ENCODE results near the gene LTBP3. TPM values are rescaled to one million over a fixed set of nuclear protein-coding genes. Genes with fewer than 3 reads are reported as not detected.

LTBP3 gene
- polyA plus RNA-seq, 1 experiment: 77.7 TPM

DNA sequence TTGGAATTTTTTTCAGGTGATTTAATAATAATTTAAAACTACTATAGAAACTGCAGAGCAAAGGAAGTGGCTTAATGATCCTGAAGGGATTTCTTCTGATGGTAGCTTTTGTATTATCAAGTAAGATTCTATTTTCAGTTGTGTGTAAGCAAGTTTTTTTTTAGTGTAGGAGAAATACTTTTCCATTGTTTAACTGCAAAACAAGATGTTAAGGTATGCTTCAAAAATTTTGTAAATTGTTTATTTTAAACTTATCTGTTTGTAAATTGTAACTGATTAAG is 55.9 kb downstream of the LTBP3 start:
- DNase-seq (ENCODE audit: low read depth): no peak
- H3K27me3 ChIP-seq (ENCODE audit: control insufficient read depth, insufficient read depth, low read length): no peaks in the 10 kb centered on the region
- peak overlapping the region; percentile 76 for H3K4me3 ChIP-seq (ENCODE audit: low read depth, low read length)
- H3K36me3 ChIP-seq (ENCODE audit: control insufficient read depth, insufficient read depth, low read length): peaks cover 19% of the 10 kb centered on the region
- no peak for TF ChIP-seq CTCF (IDR thresholded peaks at IDR 0.05; ENCODE audit: insufficient read depth, low read depth, low read length)
- POLR2A ChIA-PET: interaction anchor here (0.6 to 8.3 kb wide), 14 partner anchors 10 to 492 kb away, joined by 3 to 204 read pairs (median 7); partner anchors contain the start of gene NEAT1
- CTCF ChIA-PET: interaction anchor here (0.6 to 1.2 kb wide), 5 partner anchors 30 to 765 kb away, joined by 3 to 5 read pairs (median 3); partner anchors contain the start of gene SLC25A45

DNA sequence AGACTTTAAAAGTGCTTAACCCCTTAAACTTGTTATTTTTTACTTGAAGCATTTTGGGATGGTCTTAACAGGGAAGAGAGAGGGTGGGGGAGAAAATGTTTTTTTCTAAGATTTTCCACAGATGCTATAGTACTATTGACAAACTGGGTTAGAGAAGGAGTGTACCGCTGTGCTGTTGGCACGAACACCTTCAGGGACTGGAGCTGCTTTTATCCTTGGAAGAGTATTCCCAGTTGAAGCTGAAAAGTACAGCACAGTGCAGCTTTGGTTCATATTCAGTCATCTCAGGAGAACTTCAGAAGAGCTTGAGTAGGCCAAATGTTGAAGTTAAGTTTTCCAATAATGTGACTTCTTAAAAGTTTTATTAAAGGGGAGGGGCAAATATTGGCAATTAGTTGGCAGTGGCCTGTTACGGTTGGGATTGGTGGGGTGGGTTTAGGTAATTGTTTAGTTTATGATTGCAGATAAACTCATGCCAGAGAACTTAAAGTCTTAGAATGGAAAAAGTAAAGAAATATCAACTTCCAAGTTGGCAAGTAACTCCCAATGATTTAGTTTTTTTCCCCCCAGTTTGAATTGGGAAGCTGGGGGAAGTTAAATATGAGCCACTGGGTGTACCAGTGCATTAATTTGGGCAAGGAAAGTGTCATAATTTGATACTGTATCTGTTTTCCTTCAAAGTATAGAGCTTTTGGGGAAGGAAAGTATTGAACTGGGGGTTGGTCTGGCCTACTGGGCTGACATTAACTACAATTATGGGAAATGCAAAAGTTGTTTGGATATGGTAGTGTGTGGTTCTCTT is 56.5 kb downstream of the LTBP3 start:
- peaks cover 19% of the 10 kb centered on the region for H3K36me3 ChIP-seq (ENCODE audit: control insufficient read depth, insufficient read depth, low read length)
- no peak for TF ChIP-seq CTCF (IDR thresholded peaks at IDR 0.05; ENCODE audit: insufficient read depth, low read depth, low read length)
- CTCF ChIA-PET: interaction anchor here (0.6 to 1.2 kb wide), 4 partner anchors 55 to 766 kb away, joined by 3 to 5 read pairs (median 4); partner anchors contain the start of gene SLC25A45
- H3K27me3 ChIP-seq (ENCODE audit: control insufficient read depth, insufficient read depth, low read length): no peaks in the 10 kb centered on the region
- DNase-seq (ENCODE audit: low read depth): no peak
- peak overlapping the region; percentile 76 for H3K4me3 ChIP-seq (ENCODE audit: low read depth, low read length)
- POLR2A ChIA-PET: interaction anchor here (0.6 to 8.3 kb wide), 11 partner anchors 9 to 491 kb away, joined by 3 to 204 read pairs (median 7); partner anchors contain the start of gene NEAT1

- peaks cover 17% of the 10 kb centered on the region for H3K36me3 ChIP-seq (ENCODE audit: control insufficient read depth, insufficient read depth, low read length)
- TF ChIP-seq CTCF (IDR thresholded peaks at IDR 0.05; ENCODE audit: insufficient read depth, low read depth, low read length): no peak
- no peaks in the 10 kb centered on the region for H3K27me3 ChIP-seq (ENCODE audit: control insufficient read depth, insufficient read depth, low read length)
- DNase-seq (ENCODE audit: low read depth): no peak
- ChIA-PET CTCF (no interaction called here), POLR2A (interaction anchor here (1.1 to 8.3 kb wide), 4 partner anchors 12 to 79 kb away, joined by 3 to 204 read pairs (median 45); partner anchors contain the start of gene NEAT1)
- H3K4me3 ChIP-seq (ENCODE audit: low read depth, low read length): peak overlapping the region; percentile 76
Observed at GRCh38 chr11:65501186-65501471, 57.0 kb downstream of the LTBP3 start.

GRCh38 chr11:65500387-65501185 is 57.6 kb downstream of the LTBP3 start:
- CTCF ChIA-PET: interaction anchor here (0.6 to 4.7 kb wide), 6 partner anchors 13 to 118 kb away, joined by 3 to 55 read pairs (median 10); partner anchors contain the start of gene SLC25A45
- POLR2A ChIA-PET: interaction anchor here (0.6 to 8.3 kb wide), 14 partner anchors 9 to 217 kb away, joined by 3 to 204 read pairs (median 9); partner anchors contain the start of genes NEAT1 and PCNX3
- TF ChIP-seq CTCF (IDR thresholded peaks at IDR 0.05; ENCODE audit: insufficient read depth, low read depth, low read length): no peak
- Histone ChIP-seq H3K4me3 (ENCODE audit: low read depth, low read length) (peak overlapping the region; percentile 76), H3K27me3 (ENCODE audit: control insufficient read depth, insufficient read depth, low read length) (no peaks in the 10 kb centered on the region), H3K36me3 (ENCODE audit: control insufficient read depth, insufficient read depth, low read length) (peaks cover 16% of the 10 kb centered on the region)
- DNase-seq (ENCODE audit: low read depth): no peak
